Endothelial cell of umbilical vein (primary cell): Measurements from ENCODE around the gene NKD2. TPM values are rescaled to one million over a fixed set of nuclear protein-coding genes. Genes with fewer than 3 reads are reported as not detected.

Source experiments
- BruUV-seq: library from RNA; stranded (reverse); fragments of 400-500 nt; replicated peaks from 2 replicates; lab custom pipeline; 2021; lab: Mats Ljungman, UMichigan
- CTCF ChIA-PET: fragments of 300-600, 350-600 bp; sonication (Branson Sonifier 250); formaldehyde crosslinking; loops from one replicate; lab custom pipeline; 2021; ENCODE audit warnings: antibody characterized with exemption, inconsistent platforms; lab: Charles Lee
- POLR2A ChIA-PET: fragments of 300-600, 350-600 bp; sonication (Branson Sonifier 250); formaldehyde crosslinking; loops from one replicate; lab custom pipeline; 2021; ENCODE audit warnings: antibody characterized with exemption, inconsistent platforms; lab: Charles Lee
- DNase-seq: peaks from one replicate; pipeline ENCODE4 v3.0.0-alpha.2; 2011; ENCODE audit warnings: low read depth, low spot score
- FAIRE-seq: peaks from 2 replicates; lab custom pipeline; 2011; peaks lifted over from hg19 to GRCh38; lab: Jason Lieb, UNC
- H2AFZ ChIP-seq: 2 replicates; pipeline ENCODE4 v1.6.0; 2012; ENCODE audit warnings: low read depth, low read length, control low read depth, inconsistent platforms
- H3K27ac ChIP-seq: 2 replicates; pipeline ENCODE4 v1.5.1; 2011; ENCODE audit warnings: low read depth, mild to moderate bottlenecking, control low read depth, low read length, moderate library complexity; ENCODE audit not compliant: insufficient read depth
- H3K27me3 ChIP-seq, 2 experiments: 2 replicates each; pipeline versions ENCODE4 v1.6.0 to v1.6.1; 2011; ENCODE audit warnings: low read length in 2 of 2, mixed read lengths in 1 of 2; ENCODE audit not compliant: control insufficient read depth in 2 of 2, insufficient read depth in 2 of 2
- H3K36me3 ChIP-seq, 2 experiments: 2 replicates in 1 of 2; 3 replicates in 1 of 2; pipeline ENCODE4 v1.5.1; 2011; ENCODE audit warnings: low read length in 2 of 2, mild to moderate bottlenecking in 1 of 2, moderate library complexity in 1 of 2; ENCODE audit not compliant: control insufficient read depth in 2 of 2, insufficient read depth in 2 of 2; ENCODE audit errors: extremely low read depth in 1 of 2
- H3K4me1 ChIP-seq: 3 replicates; pipeline ENCODE4 v1.5.1; 2011; ENCODE audit warnings: mild to moderate bottlenecking, low read length; ENCODE audit not compliant: control insufficient read depth, insufficient read depth; ENCODE audit errors: extremely low read depth
- H3K4me2 ChIP-seq: 2 replicates; pipeline ENCODE4 v1.6.1; 2011; ENCODE audit warnings: low read length, control low read depth, mixed read lengths; ENCODE audit not compliant: insufficient read depth
- H3K4me3 ChIP-seq, 3 experiments: fragments of 200-600 bp in 1 of 3; sonication (generic), shearing (Covaris generic) in 1 of 3; replicated peaks in 1 of 3; 2 replicates each; pipeline ENCODE4 v1.5.1; 2011 to 2016; ENCODE audit warnings: control low read depth in 3 of 3, low read length in 3 of 3, mild to moderate bottlenecking in 2 of 3, inconsistent platforms in 1 of 3, low read depth in 1 of 3, moderate library complexity in 1 of 3; ENCODE audit not compliant: insufficient read depth in 1 of 3
- H3K79me2 ChIP-seq: 2 replicates; pipeline ENCODE4 v1.6.0; 2012; ENCODE audit warnings: low read length, inconsistent platforms; ENCODE audit not compliant: control insufficient read depth, insufficient read depth
- H3K9ac ChIP-seq: replicated peaks from 2 replicates; pipeline ENCODE3; 2011; ENCODE audit warnings: low read length, control low read depth; ENCODE audit not compliant: insufficient read depth; ENCODE audit errors: extremely low read depth
- H3K9me1 ChIP-seq: replicated peaks from 3 replicates; pipeline ENCODE4 v1.6.0; 2011; ENCODE audit warnings: mild to moderate bottlenecking, low read length; ENCODE audit not compliant: control insufficient read depth, insufficient read depth; ENCODE audit errors: extremely low read depth
- H3K9me3 ChIP-seq: replicated peaks from 2 replicates; pipeline ENCODE4 v1.5.1; 2012; ENCODE audit warnings: low read length, inconsistent platforms; ENCODE audit not compliant: control insufficient read depth, insufficient read depth
- H4K20me1 ChIP-seq: replicated peaks from 2 replicates; pipeline ENCODE3; 2011; ENCODE audit warnings: mild to moderate bottlenecking, low read length; ENCODE audit not compliant: control insufficient read depth, insufficient read depth; ENCODE audit errors: extremely low read depth
- EZH2 ChIP-seq: IDR thresholded peaks from 2 replicates; pipeline ENCODE4 v1.6.1; 2012; ENCODE audit warnings: borderline replicate concordance, low read depth, mild to moderate bottlenecking, moderate library complexity, low read length, inconsistent platforms; ENCODE audit not compliant: severe bottlenecking
- FOS ChIP-seq: IDR thresholded peaks from 2 replicates; pipeline ENCODE4 v1.6.1; 2011; ENCODE audit warnings: mild to moderate bottlenecking, low read length, moderate library complexity, borderline replicate concordance; ENCODE audit not compliant: insufficient read depth
- JUN ChIP-seq: IDR thresholded peaks from 2 replicates; pipeline ENCODE4 v1.6.1; 2011; ENCODE audit warnings: borderline replicate concordance, low read depth; ENCODE audit not compliant: insufficient read length, insufficient read depth
- dilution Hi-C: fragments of 300-500 bp; cut with MboI; formaldehyde crosslinking; loops from one replicate; pipeline ENCODE4 v1.15.0; 2019; ENCODE audit warnings: low sequenced_read_pairs; ENCODE audit not compliant: extremely low pct_ligation_motif_present
- intact Hi-C: fragments of 100-400 bp; cut with micrococcal nuclease; formaldehyde crosslinking; loops from one replicate; pipeline ENCODE4 v1.10.0; 2022
- polyA plus RNA-seq, 4 experiments: library from polyadenylated mRNA; depleted of rRNA in 3 of 4; stranded (reverse) in 3 of 4; unstranded in 1 of 4; fragments of >200 nt; gene quantifications; 2 replicates each; pipeline versions ENCODE4 v1.2.1 to v1.2.3, GENCODE V29; 2011 to 2012; ENCODE audit warnings: missing spikeins in 1 of 4
- total RNA-seq: library from RNA; stranded (reverse); gene quantifications from 2 replicates; pipeline ENCODE4 v1.2.3, GENCODE V29; 2021
- TF ChIP-seq, protein P1 (sequence below), 2 donors: IDR thresholded peaks; 1 replicate in 1 of 2; 2 replicates in 1 of 2; pipeline ENCODE4 v1.5.1; 2011; ENCODE audit warnings: low read length in 2 of 2, mild to moderate bottlenecking in 2 of 2, moderate library complexity in 2 of 2, control low read depth in 1 of 2, inconsistent platforms in 1 of 2, low read depth in 1 of 2; ENCODE audit not compliant: insufficient read depth in 1 of 2; ENCODE audit errors: extremely low read depth in 1 of 2
- TF ChIP-seq, protein P2 (sequence below): IDR thresholded peaks from 2 replicates; pipeline ENCODE4 v1.6.1; 2011; ENCODE audit not compliant: insufficient read depth, insufficient read length

NKD2 gene
- total and polyA plus RNA-seq, 2 donors (not counting 3 experiments of a cell fraction or from before 2014, with no cell fraction given) = 0.08 TPM; not detected in 1

DNA sequence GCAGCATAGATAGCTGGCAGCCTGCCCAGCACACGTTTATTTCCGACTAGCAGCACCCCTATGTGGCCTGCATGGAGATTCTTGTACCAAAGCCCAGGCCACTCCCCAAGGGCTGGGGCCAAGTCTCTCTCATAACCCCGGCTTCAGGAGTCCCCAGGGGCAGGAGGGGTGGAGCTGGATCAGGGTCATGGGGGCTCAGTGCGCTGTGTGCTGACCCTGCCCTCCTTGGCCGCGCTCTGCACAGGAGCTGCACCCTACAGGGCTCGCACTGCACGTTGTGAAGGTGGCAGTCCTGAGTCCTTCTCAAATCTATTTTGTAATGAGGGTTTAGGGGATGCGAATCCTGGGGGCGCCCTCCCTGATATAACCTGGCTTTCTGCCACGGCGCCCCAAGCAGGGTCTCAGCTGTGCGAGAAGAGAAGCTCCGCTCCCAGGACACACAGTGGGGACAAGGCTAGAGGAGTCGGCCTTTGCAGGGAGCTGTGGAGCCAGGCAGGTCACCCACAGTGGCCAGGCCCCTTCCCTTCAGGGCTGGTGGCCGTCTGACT, 28.6 kb downstream of the NKD2 start:
- CTCF ChIA-PET = no interaction called here
- no peaks in the 10 kb centered on the region for H3K9me3 ChIP-seq
- POLR2A ChIA-PET = no interaction called here

More for the DNA sequence above, 28.6 kb downstream of the NKD2 start:
- H3K9me1 ChIP-seq = no peaks in the 10 kb centered on the region
- TF ChIP-seq, protein P1, sequence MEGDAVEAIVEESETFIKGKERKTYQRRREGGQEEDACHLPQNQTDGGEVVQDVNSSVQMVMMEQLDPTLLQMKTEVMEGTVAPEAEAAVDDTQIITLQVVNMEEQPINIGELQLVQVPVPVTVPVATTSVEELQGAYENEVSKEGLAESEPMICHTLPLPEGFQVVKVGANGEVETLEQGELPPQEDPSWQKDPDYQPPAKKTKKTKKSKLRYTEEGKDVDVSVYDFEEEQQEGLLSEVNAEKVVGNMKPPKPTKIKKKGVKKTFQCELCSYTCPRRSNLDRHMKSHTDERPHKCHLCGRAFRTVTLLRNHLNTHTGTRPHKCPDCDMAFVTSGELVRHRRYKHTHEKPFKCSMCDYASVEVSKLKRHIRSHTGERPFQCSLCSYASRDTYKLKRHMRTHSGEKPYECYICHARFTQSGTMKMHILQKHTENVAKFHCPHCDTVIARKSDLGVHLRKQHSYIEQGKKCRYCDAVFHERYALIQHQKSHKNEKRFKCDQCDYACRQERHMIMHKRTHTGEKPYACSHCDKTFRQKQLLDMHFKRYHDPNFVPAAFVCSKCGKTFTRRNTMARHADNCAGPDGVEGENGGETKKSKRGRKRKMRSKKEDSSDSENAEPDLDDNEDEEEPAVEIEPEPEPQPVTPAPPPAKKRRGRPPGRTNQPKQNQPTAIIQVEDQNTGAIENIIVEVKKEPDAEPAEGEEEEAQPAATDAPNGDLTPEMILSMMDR (IDR thresholded peaks at IDR 0.05; ENCODE audit: extremely low read depth in 1 of 2, insufficient read depth in 1 of 2, low read depth in 1 of 2, low read length in 2 of 2) = no peak
- no peak for TF ChIP-seq JUN
- no peak for TF ChIP-seq EZH2
- TF ChIP-seq FOS = no peak
- TF ChIP-seq, protein P2, sequence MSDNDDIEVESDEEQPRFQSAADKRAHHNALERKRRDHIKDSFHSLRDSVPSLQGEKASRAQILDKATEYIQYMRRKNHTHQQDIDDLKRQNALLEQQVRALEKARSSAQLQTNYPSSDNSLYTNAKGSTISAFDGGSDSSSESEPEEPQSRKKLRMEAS = no peak
- H3K4me1 ChIP-seq = no peaks in the 10 kb centered on the region
- dilution Hi-C loops (no loop called here), intact Hi-C loops (no loop called here)
- no TSS peak for BruUV-seq
- H2AFZ ChIP-seq = no peak overlapping the region
- H3K4me3 ChIP-seq = no peak overlapping the region
- H3K4me2 ChIP-seq = no peak overlapping the region
- H3K79me2 ChIP-seq = no peaks in the 10 kb centered on the region
- H3K9ac ChIP-seq = no peak overlapping the region
- no peaks in the 10 kb centered on the region for H4K20me1 ChIP-seq
- no peak for FAIRE-seq
- no peak for DNase-seq
- no peaks in the 10 kb centered on the region for H3K36me3 ChIP-seq
- H3K27me3 ChIP-seq = no peaks in the 10 kb centered on the region
- no peak overlapping the region for H3K27ac ChIP-seq
